ENCODE measurements around the gene MPP2. TPM values are rescaled to one million over a fixed set of nuclear protein-coding genes. Genes with fewer than 3 reads are reported as not detected.

The MPP2 gene
- total RNA-seq, 1 donor: 0.72 TPM

GRCh38 chr17:43854498-43854897 is 52.8 kb downstream of the MPP2 start:
- no peak for TF ChIP-seq CTCF (IDR thresholded peaks at IDR 0.05; ENCODE audit: extremely low read depth, low read depth, low read length)
- Histone ChIP-seq H3K79me2 (ENCODE audit: insufficient read depth, low read length) (no peaks in the 10 kb centered on the region), H3K27me3 (ENCODE audit: insufficient read depth, low read length) (peaks cover 75% of the 10 kb centered on the region), H3K4me3 (ENCODE audit: insufficient read depth, low read length) (no peak overlapping the region), H3K4me2 (ENCODE audit: insufficient read depth, low read length) (no peak overlapping the region), H3K4me1 (ENCODE audit: insufficient read depth, low read length) (no peaks in the 10 kb centered on the region), H4K20me1 (ENCODE audit: insufficient read depth, low read length) (no peaks in the 10 kb centered on the region), H3K27ac (ENCODE audit: low read depth, low read length) (no peak overlapping the region), H2AFZ (ENCODE audit: low read length) (no peak overlapping the region), H3K9me3 (ENCODE audit: low read depth, low read length) (no peaks in the 10 kb centered on the region), H3K36me3 (ENCODE audit: insufficient read depth, low read length) (no peaks in the 10 kb centered on the region)
- DNase-seq (ENCODE audit: insufficient read length, low spot score, missing footprints): no peak

GRCh38 chr17:43853546-43853945 is 53.8 kb downstream of the MPP2 start:
- H3K4me3 ChIP-seq (ENCODE audit: insufficient read depth, low read length): no peak overlapping the region
- H3K9me3 ChIP-seq (ENCODE audit: low read depth, low read length): no peaks in the 10 kb centered on the region
- TF ChIP-seq CTCF (IDR thresholded peaks at IDR 0.05; ENCODE audit: extremely low read depth, low read depth, low read length): no peak
- H3K4me1 ChIP-seq (ENCODE audit: insufficient read depth, low read length): no peaks in the 10 kb centered on the region
- H3K4me2 ChIP-seq (ENCODE audit: insufficient read depth, low read length): no peak overlapping the region
- no peak overlapping the region for H2AFZ ChIP-seq (ENCODE audit: low read length)
- H3K27me3 ChIP-seq (ENCODE audit: insufficient read depth, low read length): peaks cover 69% of the 10 kb centered on the region
- H4K20me1 ChIP-seq (ENCODE audit: insufficient read depth, low read length): no peaks in the 10 kb centered on the region
- H3K27ac ChIP-seq (ENCODE audit: low read depth, low read length): no peak overlapping the region
- DNase-seq (ENCODE audit: insufficient read length, low spot score, missing footprints): peak; percentile 52
- H3K36me3 ChIP-seq (ENCODE audit: insufficient read depth, low read length): no peaks in the 10 kb centered on the region
- H3K79me2 ChIP-seq (ENCODE audit: insufficient read depth, low read length): no peaks in the 10 kb centered on the region

- H3K27ac ChIP-seq (ENCODE audit: low read depth, low read length): no peak overlapping the region
- no peak for TF ChIP-seq CTCF (IDR thresholded peaks at IDR 0.05; ENCODE audit: extremely low read depth, low read depth, low read length)
- H3K4me1 ChIP-seq (ENCODE audit: insufficient read depth, low read length): no peaks in the 10 kb centered on the region
- peaks cover 60% of the 10 kb centered on the region for H3K27me3 ChIP-seq (ENCODE audit: insufficient read depth, low read length)
- no peaks in the 10 kb centered on the region for H3K79me2 ChIP-seq (ENCODE audit: insufficient read depth, low read length)
- no peak overlapping the region for H2AFZ ChIP-seq (ENCODE audit: low read length)
- no peak for DNase-seq (ENCODE audit: insufficient read length, low spot score, missing footprints)
- H4K20me1 ChIP-seq (ENCODE audit: insufficient read depth, low read length): no peaks in the 10 kb centered on the region
- no peaks in the 10 kb centered on the region for H3K9me3 ChIP-seq (ENCODE audit: low read depth, low read length)
- H3K4me2 ChIP-seq (ENCODE audit: insufficient read depth, low read length): no peak overlapping the region
- no peaks in the 10 kb centered on the region for H3K36me3 ChIP-seq (ENCODE audit: insufficient read depth, low read length)
- H3K4me3 ChIP-seq (ENCODE audit: insufficient read depth, low read length): no peak overlapping the region
These were observed 54.8 kb downstream of the MPP2 start for GRCh38 chr17:43852571-43852970.

- no peak for TF ChIP-seq CTCF (IDR thresholded peaks at IDR 0.05; ENCODE audit: extremely low read depth, low read depth, low read length)
- no peaks in the 10 kb centered on the region for H4K20me1 ChIP-seq (ENCODE audit: insufficient read depth, low read length)
- no peak overlapping the region for H2AFZ ChIP-seq (ENCODE audit: low read length)
- no peak overlapping the region for H3K27ac ChIP-seq (ENCODE audit: low read depth, low read length)
- no peak overlapping the region for H3K4me2 ChIP-seq (ENCODE audit: insufficient read depth, low read length)
- no peaks in the 10 kb centered on the region for H3K36me3 ChIP-seq (ENCODE audit: insufficient read depth, low read length)
- H3K4me1 ChIP-seq (ENCODE audit: insufficient read depth, low read length): peaks cover 3% of the 10 kb centered on the region
- no peak overlapping the region for H3K4me3 ChIP-seq (ENCODE audit: insufficient read depth, low read length)
- H3K9me3 ChIP-seq (ENCODE audit: low read depth, low read length): no peaks in the 10 kb centered on the region
- H3K27me3 ChIP-seq (ENCODE audit: insufficient read depth, low read length): peaks cover 29% of the 10 kb centered on the region
- H3K79me2 ChIP-seq (ENCODE audit: insufficient read depth, low read length): no peaks in the 10 kb centered on the region
- DNase-seq (ENCODE audit: insufficient read length, low spot score, missing footprints): no peak
These were observed 58.2 kb downstream of the MPP2 start for GRCh38 chr17:43849116-43849515.
